ENCODE results near the gene FOXA1.

- TF ChIP-seq POLR2A (IDR thresholded peaks at IDR 0.05) (no peak), CTCF (IDR thresholded peaks at IDR 0.05) (no peak)
Measured at GRCh38 chr14:37623426-37623951, 28.4 kb upstream of the FOXA1 start.
